CMK (cell line): ENCODE data around the gene ARHGEF9.
"Not testable (repeated sequence)": the region's sequence is repeated elsewhere in the genome, so short reads cannot be mapped to it uniquely, and the experiment has no call there.

Experiments used
- DNase-seq: peaks from one replicate; pipeline ENCODE4 v3.0.0-alpha.2; 2010; ENCODE audit warnings: low read depth

Gene ARHGEF9

DNA sequence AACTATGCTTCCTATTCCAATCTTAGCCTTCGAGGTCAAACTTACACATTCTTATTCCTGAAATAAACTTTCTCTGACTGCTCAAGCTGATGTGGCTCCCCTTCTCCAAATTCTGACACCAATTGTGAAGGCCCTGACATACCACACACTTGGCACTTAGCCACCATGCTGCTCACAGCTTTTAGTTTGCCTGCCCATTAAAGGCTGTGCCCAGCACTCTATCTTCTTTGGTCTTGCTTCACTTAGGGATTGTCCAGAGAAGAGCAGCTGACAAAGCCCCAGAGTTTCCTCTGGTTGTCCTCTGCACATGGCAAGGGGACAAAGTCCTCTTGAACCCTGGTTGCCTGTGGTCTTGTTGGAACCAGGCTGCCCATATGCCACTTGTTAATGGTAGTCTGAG lies 126.1 kb downstream of the ARHGEF9 start:
- DNase-seq: no peak

DNA sequence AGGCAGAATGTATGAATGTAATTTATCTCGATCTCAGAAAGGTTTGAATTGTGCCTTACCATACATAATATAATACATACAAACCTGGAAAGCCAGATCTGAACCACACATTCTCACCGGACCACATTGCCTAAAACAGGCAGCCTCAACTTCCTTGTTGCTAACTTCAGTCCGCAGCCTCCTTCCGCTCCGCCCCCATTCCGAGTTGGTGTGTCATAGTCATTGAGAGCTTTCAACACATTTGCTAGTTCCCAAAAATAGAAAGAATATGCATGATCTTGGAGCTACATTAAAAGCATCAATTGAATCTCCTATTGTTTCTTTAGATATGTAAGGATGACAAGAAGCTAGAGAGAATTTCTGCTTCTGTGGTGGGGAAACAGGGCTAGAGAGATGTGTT lies 127.2 kb downstream of the ARHGEF9 start:
- no peak for DNase-seq

DNA sequence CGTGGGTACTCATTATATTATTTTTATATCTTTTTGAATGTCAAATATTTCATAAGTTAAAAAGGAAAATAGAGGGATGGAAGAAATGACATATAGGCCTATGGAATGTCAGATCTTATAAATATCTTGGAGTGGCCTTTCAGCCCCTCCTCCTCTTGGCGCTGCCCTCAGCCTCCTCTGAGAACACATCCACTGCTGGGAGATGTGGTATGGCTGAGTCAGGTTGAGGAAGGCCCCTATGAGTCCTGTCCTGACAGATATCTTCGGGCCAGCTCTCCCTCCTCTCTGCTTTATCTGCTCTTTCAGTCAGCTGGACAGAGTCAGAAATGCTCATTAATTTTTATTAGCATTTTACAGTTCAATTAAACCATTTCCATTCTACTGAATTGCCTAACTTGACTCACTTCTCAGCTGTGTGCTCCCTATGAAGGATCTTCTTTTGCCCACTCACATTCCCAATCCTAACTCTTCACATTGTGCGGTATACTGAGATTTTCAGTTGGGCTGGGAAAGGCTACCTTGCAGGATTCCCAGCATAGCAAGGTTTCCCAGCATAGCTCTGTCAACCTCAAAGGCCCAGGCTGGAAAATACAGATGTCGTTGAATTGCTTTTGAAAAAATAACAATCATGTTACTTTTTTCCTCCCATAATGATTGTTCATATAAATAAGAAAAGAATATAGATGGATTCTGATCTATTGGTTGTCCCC lies 128.0 kb downstream of the ARHGEF9 start:
- no peak for DNase-seq

DNA sequence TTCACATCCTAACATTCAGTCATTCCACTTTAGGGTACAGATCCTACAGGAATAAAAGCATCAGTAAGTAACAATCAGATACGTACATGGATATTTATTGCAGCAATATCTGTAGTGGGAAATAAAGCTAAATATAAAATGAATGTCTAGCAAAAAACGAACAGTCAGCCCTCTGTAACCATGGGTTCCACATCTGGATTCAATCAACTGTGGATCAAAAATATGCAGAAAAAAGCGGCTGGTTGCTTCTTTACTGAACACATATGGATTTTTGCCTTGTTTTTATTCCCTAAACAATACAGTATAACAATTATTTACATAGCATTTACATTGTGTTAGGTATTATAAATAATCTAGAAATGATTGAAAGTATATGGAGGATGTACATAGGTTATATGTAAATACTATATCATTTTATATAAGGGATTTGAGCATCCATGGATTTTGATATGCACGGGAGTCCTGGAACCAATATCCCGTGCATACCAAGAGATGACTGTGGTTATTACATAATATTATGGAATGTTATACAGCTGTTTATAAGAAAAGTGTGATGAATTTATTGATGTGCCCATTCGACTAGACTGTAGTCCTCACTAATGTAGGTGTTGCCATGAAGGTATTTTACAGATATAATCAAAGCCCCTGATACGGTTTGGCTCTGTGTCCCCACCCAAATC lies 132.8 kb downstream of the ARHGEF9 start:
- no peak for DNase-seq

DNA sequence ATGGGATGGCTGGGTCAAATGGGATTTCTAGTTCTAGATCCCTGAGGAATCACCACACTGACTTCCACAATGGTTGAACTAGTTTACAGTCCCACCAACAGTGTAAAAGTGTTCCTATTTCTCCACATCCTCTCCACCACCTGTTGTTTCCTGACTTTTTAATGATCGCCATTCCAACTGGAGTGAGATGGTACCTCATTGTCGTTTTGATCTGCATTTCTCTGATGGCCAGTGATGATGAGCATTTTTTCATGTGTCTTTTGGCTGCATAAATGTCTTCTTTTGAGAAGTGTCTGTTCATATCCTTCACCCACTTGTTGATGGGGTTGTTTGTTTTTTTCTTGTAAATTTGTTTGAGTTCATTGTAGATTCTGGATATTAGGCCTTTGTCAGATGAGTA lies 139.3 kb downstream of the ARHGEF9 start:
- not testable (repeated sequence) for DNase-seq

DNA sequence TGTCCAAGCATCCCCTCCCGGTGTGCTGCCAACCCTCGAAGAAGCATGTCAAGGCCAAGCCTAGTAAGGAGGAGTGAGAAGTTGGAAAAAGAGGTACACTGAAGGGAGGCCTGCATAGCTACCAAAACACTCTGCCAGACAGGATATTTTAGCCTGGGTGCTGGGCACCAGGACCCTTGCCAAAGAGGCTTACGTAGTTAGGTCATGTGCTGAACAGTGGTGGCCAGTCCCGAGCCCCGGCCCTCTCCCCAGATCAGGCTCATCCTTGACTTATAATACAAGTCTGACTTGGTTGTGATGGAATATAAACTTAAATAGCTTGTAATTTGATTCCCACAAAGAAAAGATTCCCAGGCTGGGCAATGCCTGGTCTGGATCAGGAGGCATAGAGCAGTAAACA lies 149.3 kb downstream of the ARHGEF9 start:
- no peak for DNase-seq

DNA sequence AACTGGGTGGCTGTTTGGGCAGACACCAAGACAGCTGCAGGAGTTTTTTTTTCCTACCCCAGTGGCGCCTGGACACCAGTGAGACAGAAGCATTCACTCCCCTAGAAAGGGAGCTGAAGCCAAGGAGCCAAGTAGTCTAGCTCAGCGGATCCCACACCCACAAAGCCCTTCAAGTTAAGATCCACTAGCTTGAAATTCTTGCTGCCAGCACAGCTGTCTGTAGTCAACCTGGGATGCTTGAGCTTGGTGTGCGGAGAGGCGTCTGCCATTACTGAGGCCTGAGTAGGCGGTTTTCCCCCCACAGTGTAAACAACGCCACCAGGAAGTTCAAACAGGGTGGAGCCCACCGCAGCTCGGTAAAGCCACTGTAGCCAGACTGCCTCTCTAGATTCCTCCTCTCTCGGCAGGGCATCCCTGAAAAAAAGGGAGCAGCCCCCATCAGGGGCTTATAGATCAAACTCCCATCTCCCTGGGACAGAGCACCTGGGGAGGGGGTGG lies 171.4 kb downstream of the ARHGEF9 start:
- DNase-seq: no peak

DNA sequence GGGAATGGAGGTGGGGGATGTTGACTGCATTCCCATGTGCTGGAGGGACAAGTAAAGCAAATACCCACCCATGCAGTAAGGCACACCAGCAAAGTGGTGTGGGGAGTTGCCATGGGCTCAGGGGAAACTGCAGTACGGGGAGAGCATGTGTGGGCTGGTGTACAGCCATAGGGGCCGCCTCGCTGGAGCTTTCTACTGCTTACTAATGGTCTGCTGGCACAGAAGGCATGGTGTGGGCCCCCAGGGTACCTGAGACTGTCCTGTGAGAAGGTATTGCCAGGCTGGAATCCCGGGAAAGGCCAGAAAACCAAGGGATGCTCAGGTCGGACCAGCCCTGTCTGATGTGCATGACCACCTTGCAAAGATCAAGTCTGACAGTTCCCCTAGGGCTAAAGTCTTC lies 199.1 kb downstream of the ARHGEF9 start:
- no peak for DNase-seq
